ENCODE results near the gene SCN5A.

DNA sequence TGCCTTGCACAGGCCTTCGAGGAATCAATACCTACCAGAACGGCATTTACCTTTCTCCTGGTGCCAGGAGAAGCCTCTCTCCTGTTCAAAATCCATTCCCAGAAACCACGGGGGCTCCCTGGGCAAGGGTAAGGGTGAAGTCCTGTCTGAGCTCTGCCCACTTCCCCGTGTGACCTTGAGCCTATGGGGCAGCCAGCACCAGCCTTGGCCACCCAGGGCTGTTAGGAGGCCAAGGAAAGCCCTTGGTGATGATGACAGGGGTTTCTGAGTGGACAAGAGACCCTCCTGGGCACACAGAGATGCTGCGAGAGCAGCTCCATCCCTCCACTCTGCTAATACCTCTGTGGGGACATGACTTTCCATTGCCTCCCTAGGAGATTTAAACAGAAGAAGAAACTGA, 5.9 kb downstream of the SCN5A start:
- TF ChIP-seq, protein P1, sequence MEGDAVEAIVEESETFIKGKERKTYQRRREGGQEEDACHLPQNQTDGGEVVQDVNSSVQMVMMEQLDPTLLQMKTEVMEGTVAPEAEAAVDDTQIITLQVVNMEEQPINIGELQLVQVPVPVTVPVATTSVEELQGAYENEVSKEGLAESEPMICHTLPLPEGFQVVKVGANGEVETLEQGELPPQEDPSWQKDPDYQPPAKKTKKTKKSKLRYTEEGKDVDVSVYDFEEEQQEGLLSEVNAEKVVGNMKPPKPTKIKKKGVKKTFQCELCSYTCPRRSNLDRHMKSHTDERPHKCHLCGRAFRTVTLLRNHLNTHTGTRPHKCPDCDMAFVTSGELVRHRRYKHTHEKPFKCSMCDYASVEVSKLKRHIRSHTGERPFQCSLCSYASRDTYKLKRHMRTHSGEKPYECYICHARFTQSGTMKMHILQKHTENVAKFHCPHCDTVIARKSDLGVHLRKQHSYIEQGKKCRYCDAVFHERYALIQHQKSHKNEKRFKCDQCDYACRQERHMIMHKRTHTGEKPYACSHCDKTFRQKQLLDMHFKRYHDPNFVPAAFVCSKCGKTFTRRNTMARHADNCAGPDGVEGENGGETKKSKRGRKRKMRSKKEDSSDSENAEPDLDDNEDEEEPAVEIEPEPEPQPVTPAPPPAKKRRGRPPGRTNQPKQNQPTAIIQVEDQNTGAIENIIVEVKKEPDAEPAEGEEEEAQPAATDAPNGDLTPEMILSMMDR (conservative IDR thresholded peaks at IDR 0.05 in 1 of 2, IDR thresholded peaks at IDR 0.05 in 1 of 2; ENCODE audit: extremely low read depth in 1 of 2, insufficient read depth in 1 of 2, low read depth in 1 of 2, low read length in 2 of 2): no peak
- TF ChIP-seq EZH2 (IDR thresholded peaks at IDR 0.05; ENCODE audit: borderline replicate concordance, low read length): no peak

Data from mammary epithelial cell (primary cell).